Activated naive CD4-positive, alpha-beta T cell treated with anti-CD3 and anti-CD28 coated beads, Interleukin-2, amount 10 ng/mL, durations not matched to agents 7 days and 5 days (primary cell): ENCODE measurements around the gene DKKL1.
"Not testable (repeated sequence)": the region's sequence is repeated elsewhere in the genome, so short reads cannot be mapped to it uniquely, and the experiment has no call there.

ENCODE experiments used
- CTCF ChIA-PET: fragments of 350-600 bp; sonication (Branson Sonifier 250); formaldehyde crosslinking; loops from one replicate; lab custom pipeline; 2021; ENCODE audit warnings: antibody characterized with exemption; lab: Charles Lee
- DNase-seq: peaks from one replicate; pipeline ENCODE4 v3.0.0-alpha.2; 2020
- H3K27ac Mint-ChIP-seq: one replicate; pipeline ENCODE4 v1.8.0; 2021; ENCODE audit warnings: mild to moderate bottlenecking, moderate library complexity, mixed read lengths
- H3K27me3 Mint-ChIP-seq: one replicate; pipeline ENCODE4 v1.8.0; 2021; ENCODE audit warnings: mild to moderate bottlenecking, mixed read lengths
- H3K36me3 Mint-ChIP-seq: one replicate; pipeline ENCODE4 v1.8.0; 2021; ENCODE audit warnings: mixed read lengths
- H3K4me1 Mint-ChIP-seq: one replicate; pipeline ENCODE4 v1.8.0; 2021; ENCODE audit warnings: mixed read lengths
- H3K4me3 Mint-ChIP-seq: one replicate; pipeline ENCODE4 v1.8.0; 2021; ENCODE audit warnings: mild to moderate bottlenecking, moderate library complexity, mixed read lengths
- H3K9me3 Mint-ChIP-seq: one replicate; pipeline ENCODE4 v1.8.0; 2021; ENCODE audit warnings: mixed read lengths

DKKL1 gene

GRCh38 chr19:49362048-49362928 lies 1.4 kb upstream of the DKKL1 start, which contains the start of gene TEAD2:
Gene TEAD2 (minus strand): TSS chr19:49362416. CDS start chr19:49360075, 2,341 bp downstream.
- Mint-ChIP-seq H3K4me1 (peaks cover 10% of the 10 kb centered on the region), H3K27ac (no peak within 1 kb of the TSS), H3K4me3 (no peak within 1 kb of the TSS), H3K27me3 (peaks cover 17% of the 10 kb centered on the region), H3K36me3 (no peaks in the 10 kb centered on the region), H3K9me3 (no peaks in the 10 kb centered on the region)
- CTCF ChIA-PET = interaction anchor here (1.0 kb wide), 1 partner anchor 80 kb away, joined by 3 read pairs; no protein-coding TSS in a partner anchor
- DNase-seq = peak; percentile 31

GRCh38 chr19:49362929-49363267 lies 779 bp upstream of the DKKL1 start:
- Mint-ChIP-seq H3K4me3 (no peak overlapping the region), H3K9me3 (no peaks in the 10 kb centered on the region), H3K27ac (no peak overlapping the region), H3K27me3 (peaks cover 12% of the 10 kb centered on the region), H3K36me3 (no peaks in the 10 kb centered on the region), H3K4me1 (peaks cover 10% of the 10 kb centered on the region)
- peak; percentile 34 for DNase-seq
- CTCF ChIA-PET = interaction anchor here (1.0 kb wide), 1 partner anchor 80 kb away, joined by 3 read pairs; no protein-coding TSS in a partner anchor

GRCh38 chr19:49364083-49364737 lies 533 bp downstream of the DKKL1 start:
- no peak for DNase-seq
- Mint-ChIP-seq H3K27ac (no peak overlapping the region), H3K4me1 (peaks cover 10% of the 10 kb centered on the region)

GRCh38 chr19:49366110-49366509 lies 2.4 kb downstream of the DKKL1 start:
- Mint-ChIP-seq H3K4me1 (peaks cover 7% of the 10 kb centered on the region), H3K27me3 (peaks cover 23% of the 10 kb centered on the region), H3K4me3 (no peak overlapping the region), H3K9me3 (peaks cover 14% of the 10 kb centered on the region), H3K27ac (no peak overlapping the region), H3K36me3 (no peaks in the 10 kb centered on the region)
- no peak for DNase-seq
- CTCF ChIA-PET = no interaction called here

More at GRCh38 chr19:49364083-49364737, 533 bp downstream of the DKKL1 start:
- Mint-ChIP-seq H3K9me3 (peaks cover 6% of the 10 kb centered on the region), H3K27me3 (peaks cover 11% of the 10 kb centered on the region), H3K4me3 (no peak overlapping the region), H3K36me3 (no peaks in the 10 kb centered on the region)
- CTCF ChIA-PET = no interaction called here

GRCh38 chr19:49368711-49369358 lies 5.2 kb downstream of the DKKL1 start:
- Mint-ChIP-seq H3K4me1 (no peaks in the 10 kb centered on the region), H3K27ac (no peak overlapping the region), H3K36me3 (no peaks in the 10 kb centered on the region), H3K4me3 (no peak overlapping the region), H3K27me3 (peaks cover 25% of the 10 kb centered on the region), H3K9me3 (peaks cover 14% of the 10 kb centered on the region)
- CTCF ChIA-PET = interaction anchor here (1.0 kb wide), 1 partner anchor 23 kb away, joined by 3 read pairs; no protein-coding TSS in a partner anchor
- no peak for DNase-seq

GRCh38 chr19:49371184-49371583 lies 7.5 kb downstream of the DKKL1 start:
- Mint-ChIP-seq H3K4me3 (no peak overlapping the region), H3K27ac (no peak overlapping the region), H3K9me3 (peaks cover 14% of the 10 kb centered on the region), H3K27me3 (peaks cover 44% of the 10 kb centered on the region), H3K36me3 (no peaks in the 10 kb centered on the region), H3K4me1 (no peaks in the 10 kb centered on the region)
- no peak for DNase-seq
- CTCF ChIA-PET = no interaction called here

- not testable (repeated sequence) for H3K4me1 Mint-ChIP-seq, H3K27ac Mint-ChIP-seq, H3K4me3 Mint-ChIP-seq, DNase-seq, H3K36me3 Mint-ChIP-seq
- Mint-ChIP-seq H3K27me3 (peaks cover 37% of the 10 kb centered on the region), H3K9me3 (peaks cover 14% of the 10 kb centered on the region)
- CTCF ChIA-PET = interaction anchor here (0.7 kb wide), 1 partner anchor 298 kb away, joined by 3 read pairs; no protein-coding TSS in a partner anchor
Observed at GRCh38 chr19:49373174-49373573, 9.5 kb downstream of the DKKL1 start.

GRCh38 chr19:49374665-49375434 lies 11.2 kb downstream of the DKKL1 start:
- no peak overlapping the region for H3K4me3 Mint-ChIP-seq
- H3K4me1 Mint-ChIP-seq = no peaks in the 10 kb centered on the region
- CTCF ChIA-PET = interaction anchor here (1.1 kb wide), 1 partner anchor 73 kb away, joined by 3 read pairs; no protein-coding TSS in a partner anchor
- no peak for DNase-seq
- H3K27ac Mint-ChIP-seq = no peak overlapping the region
- peaks cover 30% of the 10 kb centered on the region for H3K27me3 Mint-ChIP-seq
- no peaks in the 10 kb centered on the region for H3K36me3 Mint-ChIP-seq
- H3K9me3 Mint-ChIP-seq = peaks cover 3% of the 10 kb centered on the region

GRCh38 chr19:49378512-49378911 lies 14.8 kb downstream of the DKKL1 start:
- H3K9me3 Mint-ChIP-seq = peaks cover 7% of the 10 kb centered on the region
- no peak overlapping the region for H3K27ac Mint-ChIP-seq
- H3K4me1 Mint-ChIP-seq = no peaks in the 10 kb centered on the region
- H3K36me3 Mint-ChIP-seq = peaks cover 4% of the 10 kb centered on the region
- peaks cover 33% of the 10 kb centered on the region for H3K27me3 Mint-ChIP-seq
- H3K4me3 Mint-ChIP-seq = no peak overlapping the region
- CTCF ChIA-PET = interaction anchor here (0.7 kb wide), 1 partner anchor 149 kb away, joined by 3 read pairs; no protein-coding TSS in a partner anchor
- no peak for DNase-seq

GRCh38 chr19:49380391-49380790 lies 16.7 kb downstream of the DKKL1 start:
- Mint-ChIP-seq H3K36me3 (peaks cover 4% of the 10 kb centered on the region), H3K27me3 (peaks cover 20% of the 10 kb centered on the region), H3K9me3 (peaks cover 8% of the 10 kb centered on the region), H3K4me1 (no peaks in the 10 kb centered on the region), H3K4me3 (no peak overlapping the region), H3K27ac (no peak overlapping the region)
- CTCF ChIA-PET = interaction anchor here (2.1 kb wide), 1 partner anchor 11 kb away, joined by 7 read pairs; no protein-coding TSS in a partner anchor
- DNase-seq = no peak

GRCh38 chr19:49382639-49383038 lies 19.0 kb downstream of the DKKL1 start:
- peaks cover 9% of the 10 kb centered on the region for H3K27me3 Mint-ChIP-seq
- no peak for DNase-seq
- no peak overlapping the region for H3K27ac Mint-ChIP-seq
- peaks cover 5% of the 10 kb centered on the region for H3K36me3 Mint-ChIP-seq
- H3K4me3 Mint-ChIP-seq = no peak overlapping the region
- peaks cover 8% of the 10 kb centered on the region for H3K9me3 Mint-ChIP-seq
- peaks cover 4% of the 10 kb centered on the region for H3K4me1 Mint-ChIP-seq
- CTCF ChIA-PET = no interaction called here

- DNase-seq = no peak
- Mint-ChIP-seq H3K4me1 (peaks cover 13% of the 10 kb centered on the region), H3K27me3 (peaks cover 17% of the 10 kb centered on the region), H3K4me3 (no peak overlapping the region), H3K27ac (no peak overlapping the region), H3K36me3 (peaks cover 5% of the 10 kb centered on the region), H3K9me3 (peaks cover 8% of the 10 kb centered on the region)
- CTCF ChIA-PET = no interaction called here
Observed at GRCh38 chr19:49383599-49383998, 19.9 kb downstream of the DKKL1 start.

GRCh38 chr19:49387936-49388372 lies 24.3 kb downstream of the DKKL1 start, which contains the start of gene KASH5:
Gene KASH5 (plus strand): TSS chr19:49388249. CDS start chr19:49390884, 2,635 bp downstream.
- Mint-ChIP-seq H3K36me3 (peaks cover 1% of the 10 kb centered on the region), H3K4me3 (peak within 1 kb of the TSS; percentile 33), H3K4me1 (peaks cover 32% of the 10 kb centered on the region), H3K27ac (peak within 1 kb of the TSS; percentile 87), H3K27me3 (peaks cover 38% of the 10 kb centered on the region), H3K9me3 (peaks cover 2% of the 10 kb centered on the region)
- peak; percentile 92 for DNase-seq
- CTCF ChIA-PET = no interaction called here
